Testis (tissue), 2 donors: ENCODE measurements around the gene SH3RF3.

Experiments used
- POLR2A ChIP-seq: fragments of 450-650 bp; IDR thresholded peaks from one replicate; pipeline ENCODE4 v1.6.1; 2017; ENCODE audit warnings: antibody characterized with exemption, mild to moderate bottlenecking, moderate library complexity
- TF ChIP-seq, protein P1 (sequence below), 3 experiments: fragments of 450-650 bp in 2 of 3; fragments of 200-600 bp in 1 of 3; sonication (generic) in 1 of 3; IDR thresholded peaks; one replicate each; pipeline ENCODE4 v1.5.1; 2016 to 2019; ENCODE audit warnings: antibody characterized with exemption in 3 of 3, mild to moderate bottlenecking in 2 of 3, moderate library complexity in 1 of 3

DNA sequence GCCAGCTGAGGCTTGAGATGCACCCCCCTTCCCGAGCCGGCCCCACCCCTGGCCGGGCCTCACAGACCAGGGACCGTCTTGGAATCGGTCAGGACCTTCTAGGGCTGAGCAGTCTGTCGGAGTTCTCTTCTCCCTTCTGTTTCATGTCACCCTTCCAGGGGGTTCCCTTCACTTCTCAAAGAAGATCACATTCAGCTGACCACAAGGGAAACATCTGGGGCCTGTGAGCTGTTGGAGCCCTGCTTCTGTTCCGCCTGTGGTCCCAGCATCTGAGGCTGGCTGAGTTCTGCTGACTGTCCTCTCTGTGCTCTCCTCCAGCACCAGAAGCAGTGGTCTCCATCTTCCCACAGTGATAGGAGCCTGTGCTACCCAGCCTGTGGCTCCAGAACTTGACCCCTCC is 378.2 kb downstream of the SH3RF3 start:
- TF ChIP-seq, protein P1, sequence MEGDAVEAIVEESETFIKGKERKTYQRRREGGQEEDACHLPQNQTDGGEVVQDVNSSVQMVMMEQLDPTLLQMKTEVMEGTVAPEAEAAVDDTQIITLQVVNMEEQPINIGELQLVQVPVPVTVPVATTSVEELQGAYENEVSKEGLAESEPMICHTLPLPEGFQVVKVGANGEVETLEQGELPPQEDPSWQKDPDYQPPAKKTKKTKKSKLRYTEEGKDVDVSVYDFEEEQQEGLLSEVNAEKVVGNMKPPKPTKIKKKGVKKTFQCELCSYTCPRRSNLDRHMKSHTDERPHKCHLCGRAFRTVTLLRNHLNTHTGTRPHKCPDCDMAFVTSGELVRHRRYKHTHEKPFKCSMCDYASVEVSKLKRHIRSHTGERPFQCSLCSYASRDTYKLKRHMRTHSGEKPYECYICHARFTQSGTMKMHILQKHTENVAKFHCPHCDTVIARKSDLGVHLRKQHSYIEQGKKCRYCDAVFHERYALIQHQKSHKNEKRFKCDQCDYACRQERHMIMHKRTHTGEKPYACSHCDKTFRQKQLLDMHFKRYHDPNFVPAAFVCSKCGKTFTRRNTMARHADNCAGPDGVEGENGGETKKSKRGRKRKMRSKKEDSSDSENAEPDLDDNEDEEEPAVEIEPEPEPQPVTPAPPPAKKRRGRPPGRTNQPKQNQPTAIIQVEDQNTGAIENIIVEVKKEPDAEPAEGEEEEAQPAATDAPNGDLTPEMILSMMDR (IDR thresholded peaks at IDR 0.05): no peak
- no peak for TF ChIP-seq POLR2A
